ENCODE results near the gene SLC7A7. TPM values are rescaled to one million over a fixed set of nuclear protein-coding genes. Genes with fewer than 3 reads are reported as not detected.

The SLC7A7 gene
- total and polyA plus RNA-seq, 10 of the 15 experiments (the other 5 are each of a cell fraction or from before 2014, with no cell fraction given), result 27.8 to 79.2 (median 50.8) TPM

DNA sequence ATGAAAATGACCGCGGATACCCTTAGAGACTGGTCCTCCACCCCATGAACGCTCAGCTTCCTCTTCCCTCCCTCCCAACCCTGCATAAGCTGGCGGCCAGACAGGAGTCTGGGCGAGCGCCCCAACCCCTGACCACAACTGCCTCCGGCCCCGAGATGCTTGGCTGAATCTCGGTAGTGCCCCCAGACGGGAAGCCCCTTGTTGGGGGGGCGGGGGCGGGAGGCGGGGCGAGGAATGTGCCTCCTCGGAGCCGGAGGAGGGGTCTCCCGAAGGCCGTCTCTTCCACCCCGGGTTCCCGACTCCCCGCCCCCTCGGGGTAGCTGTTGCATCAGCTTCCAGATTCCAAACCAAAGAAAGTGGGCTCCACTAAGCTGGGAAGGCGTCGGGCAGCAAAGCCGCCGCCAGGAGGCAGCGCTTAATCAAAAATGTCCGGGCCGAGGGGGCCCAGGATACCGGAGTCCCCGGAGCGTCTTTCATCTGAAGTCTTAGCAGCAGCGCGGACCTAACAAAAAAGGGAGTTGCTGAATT lies 7.4 kb upstream of the SLC7A7 start (continued):
- TF ChIP-seq, protein P1, sequence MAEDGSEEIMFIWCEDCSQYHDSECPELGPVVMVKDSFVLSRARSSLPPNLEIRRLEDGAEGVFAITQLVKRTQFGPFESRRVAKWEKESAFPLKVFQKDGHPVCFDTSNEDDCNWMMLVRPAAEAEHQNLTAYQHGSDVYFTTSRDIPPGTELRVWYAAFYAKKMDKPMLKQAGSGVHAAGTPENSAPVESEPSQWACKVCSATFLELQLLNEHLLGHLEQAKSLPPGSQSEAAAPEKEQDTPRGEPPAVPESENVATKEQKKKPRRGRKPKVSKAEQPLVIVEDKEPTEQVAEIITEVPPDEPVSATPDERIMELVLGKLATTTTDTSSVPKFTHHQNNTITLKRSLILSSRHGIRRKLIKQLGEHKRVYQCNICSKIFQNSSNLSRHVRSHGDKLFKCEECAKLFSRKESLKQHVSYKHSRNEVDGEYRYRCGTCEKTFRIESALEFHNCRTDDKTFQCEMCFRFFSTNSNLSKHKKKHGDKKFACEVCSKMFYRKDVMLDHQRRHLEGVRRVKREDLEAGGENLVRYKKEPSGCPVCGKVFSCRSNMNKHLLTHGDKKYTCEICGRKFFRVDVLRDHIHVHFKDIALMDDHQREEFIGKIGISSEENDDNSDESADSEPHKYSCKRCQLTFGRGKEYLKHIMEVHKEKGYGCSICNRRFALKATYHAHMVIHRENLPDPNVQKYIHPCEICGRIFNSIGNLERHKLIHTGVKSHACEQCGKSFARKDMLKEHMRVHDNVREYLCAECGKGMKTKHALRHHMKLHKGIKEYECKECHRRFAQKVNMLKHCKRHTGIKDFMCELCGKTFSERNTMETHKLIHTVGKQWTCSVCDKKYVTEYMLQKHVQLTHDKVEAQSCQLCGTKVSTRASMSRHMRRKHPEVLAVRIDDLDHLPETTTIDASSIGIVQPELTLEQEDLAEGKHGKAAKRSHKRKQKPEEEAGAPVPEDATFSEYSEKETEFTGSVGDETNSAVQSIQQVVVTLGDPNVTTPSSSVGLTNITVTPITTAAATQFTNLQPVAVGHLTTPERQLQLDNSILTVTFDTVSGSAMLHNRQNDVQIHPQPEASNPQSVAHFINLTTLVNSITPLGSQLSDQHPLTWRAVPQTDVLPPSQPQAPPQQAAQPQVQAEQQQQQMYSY (CRISPR knock-in tag; IDR thresholded peaks at IDR 0.05), result no peak
- no peak for TF ChIP-seq TARDBP (IDR thresholded peaks at IDR 0.05; ENCODE audit: borderline replicate concordance)
- TF ChIP-seq HDAC2 (IDR thresholded peaks at IDR 0.05), result no peak
- peak; percentile 35 for TF ChIP-seq MTA2 (IDR thresholded peaks at IDR 0.05; ENCODE audit: low read depth)
- TF ChIP-seq, protein P2, sequence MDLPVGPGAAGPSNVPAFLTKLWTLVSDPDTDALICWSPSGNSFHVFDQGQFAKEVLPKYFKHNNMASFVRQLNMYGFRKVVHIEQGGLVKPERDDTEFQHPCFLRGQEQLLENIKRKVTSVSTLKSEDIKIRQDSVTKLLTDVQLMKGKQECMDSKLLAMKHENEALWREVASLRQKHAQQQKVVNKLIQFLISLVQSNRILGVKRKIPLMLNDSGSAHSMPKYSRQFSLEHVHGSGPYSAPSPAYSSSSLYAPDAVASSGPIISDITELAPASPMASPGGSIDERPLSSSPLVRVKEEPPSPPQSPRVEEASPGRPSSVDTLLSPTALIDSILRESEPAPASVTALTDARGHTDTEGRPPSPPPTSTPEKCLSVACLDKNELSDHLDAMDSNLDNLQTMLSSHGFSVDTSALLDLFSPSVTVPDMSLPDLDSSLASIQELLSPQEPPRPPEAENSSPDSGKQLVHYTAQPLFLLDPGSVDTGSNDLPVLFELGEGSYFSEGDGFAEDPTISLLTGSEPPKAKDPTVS (IDR thresholded peaks at IDR 0.05; ENCODE audit: low read depth, low read length), result no peak
- no peak for TF ChIP-seq SPI1 (IDR thresholded peaks at IDR 0.05; ENCODE audit: borderline replicate concordance, insufficient read depth, low read depth, low read length)
- TF ChIP-seq ZBTB40 (IDR thresholded peaks at IDR 0.05; ENCODE audit: borderline replicate concordance), result no peak
- no peak for TF ChIP-seq IRF5 (IDR thresholded peaks at IDR 0.05; ENCODE audit: borderline replicate concordance)
- no peak for TF ChIP-seq PAX5 (IDR thresholded peaks at IDR 0.05; ENCODE audit: borderline replicate concordance, low read depth, low read length)
- TF ChIP-seq POLR2AphosphoS5 (IDR thresholded peaks at IDR 0.05; ENCODE audit: low read length), result no peak; the same call in 1 of the 2 replicates
- no peak for TF ChIP-seq HDAC6 (IDR thresholded peaks at IDR 0.05; ENCODE audit: unreplicated experiment)
- no peak for TF ChIP-seq MYB (IDR thresholded peaks at IDR 0.05; ENCODE audit: borderline replicate concordance, low read depth, low read length)
- no peak for TF ChIP-seq ZNF217 (IDR thresholded peaks at IDR 0.05)
- peak; percentile 66 for TF ChIP-seq SMC3 (IDR thresholded peaks at IDR 0.05; ENCODE audit: borderline replicate concordance, low read length)
- peak; percentile 42; the same call in 1 of the 2 replicates for TF ChIP-seq MLLT1 (IDR thresholded peaks at IDR 0.05)

Measured in GM12878 (cell line).